Upper lobe of left lung (tissue), 6 donors: ENCODE results near the gene SYT6. TPM values are rescaled to one million over a fixed set of nuclear protein-coding genes. Genes with fewer than 3 reads are reported as not detected.

Experiments
- ATAC-seq, 2 donors: fragments of 200-7000 bp; cut with Tn5 transposase; one replicate each; pipeline ENCODE4 v1.9.1; 2022; ENCODE audit warnings: mild to moderate bottlenecking in 2 of 2, moderate library complexity in 2 of 2; ENCODE audit not compliant: low FRiP score in 2 of 2
- DNase-seq, 2 donors: peaks; one replicate each; pipeline ENCODE4 v3.0.0-alpha.2; 2019 to 2020
- H3K27ac ChIP-seq, 4 donors: fragments of 200-600 bp; sonication (generic); one replicate each; pipeline ENCODE4 v1.5.1; 2016 to 2019
- H3K27me3 ChIP-seq, 4 donors: fragments of 200-600 bp; sonication (generic); one replicate each; pipeline ENCODE4 v1.5.1; 2017 to 2019
- H3K36me3 ChIP-seq, 4 donors: fragments of 200-600 bp; sonication (generic); one replicate each; pipeline ENCODE4 v1.5.1; 2016 to 2019
- H3K4me1 ChIP-seq, 4 donors: fragments of 200-600 bp; sonication (generic); one replicate each; pipeline ENCODE4 v1.5.1; 2018 to 2019
- H3K4me3 ChIP-seq, 4 donors: fragments of 200-600 bp; sonication (generic); one replicate each; pipeline ENCODE4 v1.5.1; 2017 to 2019; ENCODE audit warnings: mild to moderate bottlenecking in 2 of 4, moderate library complexity in 1 of 4
- H3K9me3 ChIP-seq, 4 donors: fragments of 200-600 bp; sonication (generic); one replicate each; pipeline ENCODE4 v1.5.1; 2018 to 2019
- EP300 ChIP-seq, 4 donors: sonication (generic); formaldehyde crosslinking; IDR thresholded peaks; one replicate each; pipeline ENCODE4 v1.5.1; 2017; ENCODE audit warnings: antibody characterized with exemption in 4 of 4, control low read depth in 2 of 4
- POLR2A ChIP-seq, 4 donors: fragments of 450-650 bp; IDR thresholded peaks; one replicate each; pipeline ENCODE4 v1.5.1; 2016 to 2017; ENCODE audit warnings: antibody characterized with exemption in 4 of 4, mild to moderate bottlenecking in 2 of 4
- POLR2AphosphoS5 ChIP-seq, 2 donors: sonication (generic); formaldehyde crosslinking; IDR thresholded peaks; one replicate each; pipeline ENCODE4 v1.5.1; 2017; ENCODE audit warnings: antibody characterized with exemption in 2 of 2
- WGBS, 2 donors: methylation state at CpG; one replicate each; pipeline ENCODE4 v1.1.5; 2017 to 2018; 5-methylcytosine and 5-hydroxymethylcytosine counted together
- total RNA-seq, 6 donors: library from RNA; depleted of rRNA in 4 of 6; stranded (reverse); fragments of >200 nt in 4 of 6; gene quantifications; one replicate each; pipeline versions ENCODE4 v1.1.0 to v1.2.1, GENCODE V29; 2016 to 2021
- TF ChIP-seq, protein P1 (sequence below), 6 experiments: fragments of 450-650 bp in 4 of 6; fragments of 200-600 bp in 2 of 6; sonication (generic) in 2 of 6; IDR thresholded peaks; one replicate each; pipeline ENCODE4 v1.5.1; 2016 to 2019; ENCODE audit warnings: antibody characterized with exemption in 6 of 6
- donor health status: DM: no; HTN: no; CAD: no; lungs with moderate emphysema.
- donor health status: DM: no; HTN: yes; CAD: no; lungs with severe emphysema.

Gene SYT6
- total RNA-seq, 6 donors from 2014 or later = 0.07 TPM; not detected in 5

DNA sequence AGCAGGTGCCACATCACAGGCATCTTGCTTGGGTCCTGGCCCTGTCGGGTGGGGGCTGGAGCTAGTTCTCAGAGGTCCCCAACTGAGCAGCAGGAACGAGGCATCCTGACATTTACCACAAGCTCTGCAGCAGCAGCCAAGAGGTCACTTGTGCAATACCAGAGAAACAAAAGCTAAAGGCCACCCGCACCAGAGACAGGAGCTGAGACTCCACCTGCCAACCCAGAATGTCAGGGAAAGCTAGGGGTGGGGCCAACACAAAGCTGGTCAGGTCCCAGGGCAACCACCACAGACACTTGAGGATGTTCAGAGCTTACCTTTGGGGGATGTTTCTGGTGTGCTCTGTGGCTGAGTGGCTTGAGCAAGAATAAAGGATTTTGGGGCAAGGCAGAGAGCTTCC, 13.6 kb upstream of the SYT6 start:
- Histone ChIP-seq H3K4me3 (no peak overlapping the region), H3K9me3 (no peaks in the 10 kb centered on the region), H3K27ac (no peak overlapping the region), H3K4me1 (no peaks in the 10 kb centered on the region), H3K27me3 (no peaks in the 10 kb centered on the region), H3K36me3 (no peaks in the 10 kb centered on the region)
- TF ChIP-seq POLR2AphosphoS5 (IDR thresholded peaks at IDR 0.05) = no peak
- TF ChIP-seq, protein P1, sequence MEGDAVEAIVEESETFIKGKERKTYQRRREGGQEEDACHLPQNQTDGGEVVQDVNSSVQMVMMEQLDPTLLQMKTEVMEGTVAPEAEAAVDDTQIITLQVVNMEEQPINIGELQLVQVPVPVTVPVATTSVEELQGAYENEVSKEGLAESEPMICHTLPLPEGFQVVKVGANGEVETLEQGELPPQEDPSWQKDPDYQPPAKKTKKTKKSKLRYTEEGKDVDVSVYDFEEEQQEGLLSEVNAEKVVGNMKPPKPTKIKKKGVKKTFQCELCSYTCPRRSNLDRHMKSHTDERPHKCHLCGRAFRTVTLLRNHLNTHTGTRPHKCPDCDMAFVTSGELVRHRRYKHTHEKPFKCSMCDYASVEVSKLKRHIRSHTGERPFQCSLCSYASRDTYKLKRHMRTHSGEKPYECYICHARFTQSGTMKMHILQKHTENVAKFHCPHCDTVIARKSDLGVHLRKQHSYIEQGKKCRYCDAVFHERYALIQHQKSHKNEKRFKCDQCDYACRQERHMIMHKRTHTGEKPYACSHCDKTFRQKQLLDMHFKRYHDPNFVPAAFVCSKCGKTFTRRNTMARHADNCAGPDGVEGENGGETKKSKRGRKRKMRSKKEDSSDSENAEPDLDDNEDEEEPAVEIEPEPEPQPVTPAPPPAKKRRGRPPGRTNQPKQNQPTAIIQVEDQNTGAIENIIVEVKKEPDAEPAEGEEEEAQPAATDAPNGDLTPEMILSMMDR (IDR thresholded peaks at IDR 0.05) = no peak
- no peak for TF ChIP-seq POLR2A (IDR thresholded peaks at IDR 0.05)
- TF ChIP-seq EP300 (IDR thresholded peaks at IDR 0.05) = no peak
- DNase-seq (no peak), ATAC-seq (no peak)
- 64 to 68% methylated on average over 3 of the region's 3 CpGs for WGBS, 2 donors

DNA sequence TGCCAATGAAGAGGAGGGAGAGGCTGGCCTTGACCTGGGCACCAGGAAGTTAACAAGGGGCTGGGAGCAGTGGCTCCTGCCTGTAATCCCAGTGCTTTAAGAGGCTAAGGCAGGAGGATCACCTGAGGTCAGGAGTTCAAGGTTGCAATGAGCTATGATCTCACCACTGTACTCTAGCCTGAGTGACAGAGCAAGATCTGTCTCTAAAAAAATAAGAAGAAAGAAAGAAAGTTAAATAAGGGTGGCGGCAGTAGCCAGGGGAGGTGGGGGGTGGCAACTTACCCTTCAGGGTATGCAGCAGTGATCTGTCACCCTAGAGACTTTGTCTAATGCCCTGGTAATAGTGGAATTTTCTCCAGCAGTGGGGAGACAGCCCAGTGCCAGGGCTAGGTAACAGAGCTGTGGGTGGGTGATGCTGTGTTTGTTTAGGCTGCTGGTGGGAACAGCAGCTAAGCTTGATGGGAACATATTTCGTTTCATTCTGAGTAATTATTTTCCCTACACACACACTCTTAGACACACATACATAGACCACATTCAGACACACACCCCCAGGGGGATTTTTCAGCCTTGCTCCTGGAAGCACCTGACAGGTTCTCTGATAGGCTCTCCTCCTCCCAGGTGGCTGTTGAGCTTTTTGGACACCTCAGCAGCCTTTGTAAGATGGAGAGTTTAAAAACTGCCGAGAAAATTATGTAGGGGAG, 11.3 kb upstream of the SYT6 start:
- TF ChIP-seq POLR2A (IDR thresholded peaks at IDR 0.05) (no peak), EP300 (IDR thresholded peaks at IDR 0.05) (no peak), POLR2AphosphoS5 (IDR thresholded peaks at IDR 0.05) (no peak)
- TF ChIP-seq, protein P1 (IDR thresholded peaks at IDR 0.05) = no peak
- no peak overlapping the region for H3K4me3 ChIP-seq
- no peaks in the 10 kb centered on the region for H3K27me3 ChIP-seq
- H3K9me3 ChIP-seq = no peaks in the 10 kb centered on the region
- 72 to 79% methylated on average over 3 of the region's 3 CpGs for WGBS, 2 donors
- DNase-seq (no peak), ATAC-seq (no peak)
- H3K4me1 ChIP-seq = no peaks in the 10 kb centered on the region
- no peaks in the 10 kb centered on the region for H3K36me3 ChIP-seq
- no peak overlapping the region for H3K27ac ChIP-seq

DNA sequence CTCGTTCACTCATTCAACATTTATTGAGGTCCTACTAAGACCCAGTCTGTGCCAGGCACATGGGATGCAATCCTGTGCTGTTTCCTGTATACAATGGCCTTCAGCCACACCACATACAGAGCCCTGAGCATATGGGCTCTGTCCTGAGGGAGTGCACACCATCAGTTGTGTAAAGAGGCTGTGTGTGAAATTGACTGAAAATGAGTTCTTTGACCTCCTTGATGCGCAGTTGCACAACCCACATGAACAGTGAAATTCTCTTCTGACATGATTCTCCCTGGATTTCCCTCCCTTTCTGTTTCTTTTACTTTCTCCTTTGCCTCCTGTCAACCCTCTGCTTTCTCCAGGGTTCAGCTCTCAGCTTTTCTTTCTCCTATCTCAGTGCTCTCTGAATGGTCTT, 6.3 kb upstream of the SYT6 start:
- DNase-seq (no peak), ATAC-seq (no peak)
- Histone ChIP-seq H3K36me3 (no peaks in the 10 kb centered on the region), H3K9me3 (no peaks in the 10 kb centered on the region), H3K27ac (no peak overlapping the region), H3K4me1 (peaks cover 0 to 2% (median under 1%) of the 10 kb centered on the region in 4 donors), H3K27me3 (peaks cover 0 to 10% (median 5%) of the 10 kb centered on the region in 4 donors), H3K4me3 (no peak overlapping the region)
- TF ChIP-seq, protein P1 (IDR thresholded peaks at IDR 0.05) = no peak
- TF ChIP-seq POLR2A (IDR thresholded peaks at IDR 0.05) (no peak), EP300 (IDR thresholded peaks at IDR 0.05) (no peak), POLR2AphosphoS5 (IDR thresholded peaks at IDR 0.05) (no peak)
- 72 to 86% methylated on average over 2 of the region's 2 CpGs for WGBS, 2 donors

DNA sequence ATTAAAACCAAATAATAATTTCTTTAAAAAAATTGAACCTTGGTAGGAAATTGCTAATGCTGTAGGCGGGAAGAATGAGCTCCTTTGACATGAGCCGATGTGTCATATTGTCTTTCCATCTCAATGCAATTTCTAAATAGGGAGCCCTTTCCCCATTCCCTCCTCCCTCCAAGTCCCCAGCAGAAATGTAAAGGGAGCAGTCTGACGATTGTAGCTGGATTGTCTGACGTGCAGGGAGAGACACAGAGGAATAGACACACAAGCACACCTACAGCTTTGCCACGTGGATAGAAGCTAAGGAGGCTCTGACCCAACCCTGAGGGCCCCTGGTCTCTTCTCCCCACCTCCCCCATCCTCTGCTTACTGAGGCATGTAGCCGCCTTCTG, 3.6 kb upstream of the SYT6 start:
- no peak overlapping the region for H3K27ac ChIP-seq
- H3K4me3 ChIP-seq = no peak overlapping the region
- no peaks in the 10 kb centered on the region for H3K9me3 ChIP-seq
- ATAC-seq (no peak), DNase-seq (no peak)
- no peak for TF ChIP-seq POLR2A (IDR thresholded peaks at IDR 0.05)
- TF ChIP-seq, protein P1 (IDR thresholded peaks at IDR 0.05) = no peak
- TF ChIP-seq POLR2AphosphoS5 (IDR thresholded peaks at IDR 0.05) = no peak
- TF ChIP-seq EP300 (IDR thresholded peaks at IDR 0.05) = no peak
- 62 to 71% methylated on average over 6 of the region's 6 CpGs for WGBS, 2 donors
- peaks cover 0 to 37% (median 31%) of the 10 kb centered on the region in 4 donors for H3K27me3 ChIP-seq
- H3K4me1 ChIP-seq = peaks cover 17 to 28% (median 22%) of the 10 kb centered on the region in 4 donors
- H3K36me3 ChIP-seq = no peaks in the 10 kb centered on the region
